ENCODE results near the gene CDC25B. TPM values are rescaled to one million over a fixed set of nuclear protein-coding genes. Genes with fewer than 3 reads are reported as not detected.
A peak's percentile ranks its signal among the peaks of the same experiment; 100 is the strongest.

The CDC25B gene
- 7.9 TPM for polyA plus RNA-seq (2013, experiment 1 of 2)
- polyA plus RNA-seq (2013, experiment 2 of 2) = 8.4 TPM

DNA sequence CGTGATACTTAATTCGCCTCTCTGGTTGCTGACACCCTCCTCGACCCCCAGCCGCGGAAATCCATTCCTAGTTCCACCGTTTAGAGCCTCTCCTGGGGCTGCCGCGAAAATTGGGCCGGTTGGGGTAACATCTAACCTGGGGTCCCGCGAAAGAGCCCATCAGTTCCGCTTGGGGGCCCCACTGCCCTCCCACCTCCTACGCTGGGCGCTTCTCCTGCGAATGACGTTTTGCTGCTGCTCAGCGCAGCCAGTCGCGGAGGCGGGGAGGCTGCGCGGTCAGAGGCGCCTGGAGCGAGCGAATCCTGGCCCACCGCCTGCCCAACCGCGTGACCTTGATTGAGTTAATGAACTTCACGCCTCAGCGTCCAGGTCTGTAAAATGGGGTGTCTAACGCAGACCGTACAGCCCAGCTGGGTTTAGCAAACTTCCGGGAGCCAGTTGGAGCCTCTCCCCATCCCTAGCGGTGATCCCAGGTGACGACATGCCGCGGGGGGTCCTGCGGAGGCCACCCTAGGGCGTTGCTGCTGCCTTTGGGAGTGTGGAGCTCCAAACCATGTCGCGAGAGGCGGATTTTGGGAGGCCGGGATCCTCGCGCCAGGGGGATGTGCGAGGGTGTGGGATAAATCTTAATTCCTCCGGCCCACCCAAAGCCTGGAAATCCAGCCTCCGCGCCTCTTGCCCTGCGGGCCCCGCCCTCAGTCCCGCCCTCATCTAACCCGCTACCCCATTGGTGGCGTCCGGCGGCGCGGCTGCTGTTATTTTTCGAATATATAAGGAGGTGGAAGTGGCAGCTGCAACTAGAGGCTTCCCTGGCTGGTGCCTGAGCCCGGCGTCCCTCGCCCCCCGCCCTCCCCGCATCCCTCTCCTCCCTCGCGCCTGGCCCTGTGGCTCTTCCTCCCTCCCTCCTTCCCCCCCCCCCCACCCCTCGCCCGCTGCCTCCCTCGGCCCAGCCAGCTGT lies at the start of gene CDC25B:
TSS of gene CDC25B (plus strand) at position 800 of the 958 bp plus-strand sequence. CDS start 222 bp downstream, outside the sequence.
- WGBS (ENCODE audit: extremely low coverage, insufficient coverage, low lambda C conversion rate) = no CpG with 5 or more reads among the region's 69 CpGs
- Histone ChIP-seq H3K4me2 (ENCODE audit: low read length) (peak within 1 kb of the TSS; percentile 99), H3K4me3 (ENCODE audit: low read length) (peak within 1 kb of the TSS; percentile 68), H3K27ac (ENCODE audit: low read depth, low read length) (peak within 1 kb of the TSS; percentile 42), H2BK120ac (ENCODE audit: low read depth, low read length) (no peak within 1 kb of the TSS), H4K8ac (ENCODE audit: low read depth, low read length) (no peak within 1 kb of the TSS), H2BK15ac (replicated peaks; ENCODE audit: low read depth) (no peak within 1 kb of the TSS), H3K18ac (ENCODE audit: low read length) (peak within 1 kb of the TSS; percentile 86), H3K56ac (ENCODE audit: low read length) (peak within 1 kb of the TSS; percentile 98), H2AK5ac (ENCODE audit: low read length) (peak within 1 kb of the TSS; percentile 45), H2BK5ac (ENCODE audit: low read length) (peak within 1 kb of the TSS; percentile 49), H3K4me1 (ENCODE audit: control insufficient read depth, low read depth, low read length) (peaks cover 13% of the 10 kb centered on the region), H3K4ac (ENCODE audit: low read depth, low read length) (peak within 1 kb of the TSS; percentile 66), H3K27me3 (ENCODE audit: insufficient read depth, low read length, poor library complexity) (no peaks in the 10 kb centered on the region), H3K79me2 (ENCODE audit: control insufficient read depth, insufficient read depth, low read length) (no peaks in the 10 kb centered on the region), H4K5ac (ENCODE audit: low read length) (no peak within 1 kb of the TSS), H3K36me3 (ENCODE audit: control insufficient read depth, insufficient read depth, low read length) (no peaks in the 10 kb centered on the region), H3K79me1 (ENCODE audit: low read length) (peaks cover 1% of the 10 kb centered on the region), H3K23ac (ENCODE audit: low read length) (peak within 1 kb of the TSS; percentile 66), H3K9ac (ENCODE audit: low read length) (peak within 1 kb of the TSS; percentile 89)
- peak; percentile 94 for DNase-seq

DNA sequence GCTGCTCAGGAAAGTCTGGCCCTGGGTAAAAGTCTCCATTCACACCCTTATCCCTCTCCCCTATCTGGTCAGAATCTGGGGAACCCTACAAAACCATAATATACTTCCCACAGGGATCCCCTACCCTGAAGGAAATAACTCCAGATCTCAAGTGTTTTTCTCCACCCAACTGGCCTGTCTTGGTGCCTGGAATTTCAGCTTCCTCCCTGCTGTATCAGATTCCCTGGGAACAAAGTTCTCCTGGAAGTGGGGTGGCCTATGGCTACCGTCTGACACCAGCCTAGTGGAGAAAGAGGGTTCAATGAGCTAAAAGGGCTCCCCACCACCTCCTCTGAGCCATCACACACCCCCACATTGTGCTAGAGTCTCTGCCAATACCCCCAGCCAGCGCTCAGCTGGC lies 48.6 kb upstream of the CDC25B start:
- Histone ChIP-seq H3K18ac (ENCODE audit: low read length) (no peak overlapping the region), H3K36me3 (ENCODE audit: control insufficient read depth, insufficient read depth, low read length) (no peaks in the 10 kb centered on the region), H3K23ac (ENCODE audit: low read length) (no peak overlapping the region), H3K9ac (ENCODE audit: low read length) (no peak overlapping the region), H3K79me2 (ENCODE audit: control insufficient read depth, insufficient read depth, low read length) (no peaks in the 10 kb centered on the region), H2BK120ac (ENCODE audit: low read depth, low read length) (no peak overlapping the region), H3K56ac (ENCODE audit: low read length) (no peak overlapping the region), H3K79me1 (ENCODE audit: low read length) (no peaks in the 10 kb centered on the region), H3K4me2 (ENCODE audit: low read length) (no peak overlapping the region), H2AK5ac (ENCODE audit: low read length) (no peak overlapping the region), H3K4me3 (ENCODE audit: low read length) (no peak overlapping the region), H4K5ac (ENCODE audit: low read length) (no peak overlapping the region), H3K27ac (ENCODE audit: low read depth, low read length) (no peak overlapping the region), H2BK15ac (replicated peaks; ENCODE audit: low read depth) (no peak overlapping the region), H2BK5ac (ENCODE audit: low read length) (no peak overlapping the region), H3K27me3 (ENCODE audit: insufficient read depth, low read length, poor library complexity) (peaks cover 5% of the 10 kb centered on the region), H3K4me1 (ENCODE audit: control insufficient read depth, low read depth, low read length) (peaks cover 2% of the 10 kb centered on the region), H4K8ac (ENCODE audit: low read depth, low read length) (no peak overlapping the region), H3K4ac (ENCODE audit: low read depth, low read length) (no peak overlapping the region)
- DNase-seq = no peak
- no CpG with 5 or more reads among the region's 2 CpGs for WGBS (ENCODE audit: extremely low coverage, insufficient coverage, low lambda C conversion rate)

DNA sequence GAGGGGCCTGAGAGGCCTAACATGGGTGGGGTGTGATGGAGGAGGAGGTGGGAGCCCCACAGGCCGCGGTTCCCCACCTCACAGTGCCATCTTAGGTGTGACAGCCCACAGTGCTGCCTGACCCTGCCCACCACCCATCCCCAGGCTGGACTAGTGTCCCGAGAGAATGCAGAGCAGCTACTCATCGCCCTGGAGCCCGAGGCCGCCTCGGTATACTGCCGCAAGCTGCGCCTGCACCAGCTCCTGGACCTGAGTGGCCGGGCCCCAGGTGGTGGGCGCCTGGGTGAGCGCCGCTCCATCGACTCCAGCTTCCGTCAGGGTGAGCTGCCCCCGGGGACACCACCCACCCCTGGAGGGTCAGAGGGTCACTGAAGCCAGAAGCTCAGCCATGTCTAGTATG lies 48.0 kb upstream of the CDC25B start:
- Histone ChIP-seq H3K18ac (ENCODE audit: low read length) (no peak overlapping the region), H3K27ac (ENCODE audit: low read depth, low read length) (no peak overlapping the region), H3K36me3 (ENCODE audit: control insufficient read depth, insufficient read depth, low read length) (no peaks in the 10 kb centered on the region), H3K4me1 (ENCODE audit: control insufficient read depth, low read depth, low read length) (peaks cover 2% of the 10 kb centered on the region), H3K79me1 (ENCODE audit: low read length) (no peaks in the 10 kb centered on the region), H2AK5ac (ENCODE audit: low read length) (no peak overlapping the region), H2BK5ac (ENCODE audit: low read length) (no peak overlapping the region), H3K23ac (ENCODE audit: low read length) (no peak overlapping the region), H3K4ac (ENCODE audit: low read depth, low read length) (no peak overlapping the region), H3K27me3 (ENCODE audit: insufficient read depth, low read length, poor library complexity) (peaks cover 5% of the 10 kb centered on the region), H4K8ac (ENCODE audit: low read depth, low read length) (no peak overlapping the region), H2BK15ac (replicated peaks; ENCODE audit: low read depth) (no peak overlapping the region), H3K9ac (ENCODE audit: low read length) (no peak overlapping the region), H3K4me2 (ENCODE audit: low read length) (no peak overlapping the region), H4K5ac (ENCODE audit: low read length) (no peak overlapping the region), H3K56ac (ENCODE audit: low read length) (no peak overlapping the region), H3K79me2 (ENCODE audit: control insufficient read depth, insufficient read depth, low read length) (no peaks in the 10 kb centered on the region), H3K4me3 (ENCODE audit: low read length) (no peak overlapping the region), H2BK120ac (ENCODE audit: low read depth, low read length) (no peak overlapping the region)
- no CpG with 5 or more reads among the region's 16 CpGs for WGBS (ENCODE audit: extremely low coverage, insufficient coverage, low lambda C conversion rate)
- DNase-seq = no peak

DNA sequence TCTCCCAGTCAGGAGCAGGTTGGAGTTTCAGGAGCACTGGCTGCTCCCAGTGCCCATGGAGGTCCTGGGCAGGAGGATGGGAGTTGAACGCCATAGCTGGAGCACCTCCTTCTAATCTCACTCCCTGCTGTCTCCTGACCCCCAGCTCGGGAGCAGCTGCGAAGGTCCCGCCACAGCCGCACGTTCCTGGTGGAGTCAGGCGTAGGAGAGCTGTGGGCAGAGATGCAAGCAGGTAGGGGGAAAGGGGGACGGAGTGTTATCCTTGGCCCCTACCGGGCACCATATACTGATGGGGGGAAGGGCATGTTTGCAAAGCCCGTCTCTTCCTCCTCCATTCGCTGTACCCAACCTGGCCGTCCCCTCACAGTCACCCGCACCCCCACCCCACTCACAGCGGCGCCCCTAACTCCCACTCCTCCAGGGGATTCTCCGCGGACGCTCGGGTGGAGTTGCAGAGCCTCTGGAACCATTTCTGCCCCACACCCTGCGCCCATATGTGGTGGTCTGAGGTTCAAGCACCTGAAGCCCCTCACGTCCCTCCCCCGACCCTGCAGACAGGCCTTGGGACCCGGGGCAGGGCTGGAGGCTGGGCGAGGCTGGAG lies 46.9 kb upstream of the CDC25B start:
- no peak overlapping the region for H3K23ac ChIP-seq (ENCODE audit: low read length)
- no peak overlapping the region for H4K8ac ChIP-seq (ENCODE audit: low read depth, low read length)
- H3K4me2 ChIP-seq (ENCODE audit: low read length) = no peak overlapping the region
- H2BK120ac ChIP-seq (ENCODE audit: low read depth, low read length) = no peak overlapping the region
- WGBS (ENCODE audit: extremely low coverage, insufficient coverage, low lambda C conversion rate) = no CpG with 5 or more reads among the region's 24 CpGs
- no peaks in the 10 kb centered on the region for H3K79me2 ChIP-seq (ENCODE audit: control insufficient read depth, insufficient read depth, low read length)
- no peak overlapping the region for H2AK5ac ChIP-seq (ENCODE audit: low read length)
- no peak overlapping the region for H3K4ac ChIP-seq (ENCODE audit: low read depth, low read length)
- DNase-seq = no peak
- no peak overlapping the region for H4K5ac ChIP-seq (ENCODE audit: low read length)
- peaks cover 5% of the 10 kb centered on the region for H3K27me3 ChIP-seq (ENCODE audit: insufficient read depth, low read length, poor library complexity)
- peak overlapping the region; percentile 73 for H3K56ac ChIP-seq (ENCODE audit: low read length)
- H3K36me3 ChIP-seq (ENCODE audit: control insufficient read depth, insufficient read depth, low read length) = no peaks in the 10 kb centered on the region
- no peak overlapping the region for H3K18ac ChIP-seq (ENCODE audit: low read length)
- H2BK5ac ChIP-seq (ENCODE audit: low read length) = no peak overlapping the region
- no peak overlapping the region for H3K9ac ChIP-seq (ENCODE audit: low read length)
- peaks cover 2% of the 10 kb centered on the region for H3K4me1 ChIP-seq (ENCODE audit: control insufficient read depth, low read depth, low read length)
- H2BK15ac ChIP-seq (replicated peaks; ENCODE audit: low read depth) = no peak overlapping the region
- no peak overlapping the region for H3K27ac ChIP-seq (ENCODE audit: low read depth, low read length)
- H3K79me1 ChIP-seq (ENCODE audit: low read length) = no peaks in the 10 kb centered on the region
- H3K4me3 ChIP-seq (ENCODE audit: low read length) = no peak overlapping the region

DNA sequence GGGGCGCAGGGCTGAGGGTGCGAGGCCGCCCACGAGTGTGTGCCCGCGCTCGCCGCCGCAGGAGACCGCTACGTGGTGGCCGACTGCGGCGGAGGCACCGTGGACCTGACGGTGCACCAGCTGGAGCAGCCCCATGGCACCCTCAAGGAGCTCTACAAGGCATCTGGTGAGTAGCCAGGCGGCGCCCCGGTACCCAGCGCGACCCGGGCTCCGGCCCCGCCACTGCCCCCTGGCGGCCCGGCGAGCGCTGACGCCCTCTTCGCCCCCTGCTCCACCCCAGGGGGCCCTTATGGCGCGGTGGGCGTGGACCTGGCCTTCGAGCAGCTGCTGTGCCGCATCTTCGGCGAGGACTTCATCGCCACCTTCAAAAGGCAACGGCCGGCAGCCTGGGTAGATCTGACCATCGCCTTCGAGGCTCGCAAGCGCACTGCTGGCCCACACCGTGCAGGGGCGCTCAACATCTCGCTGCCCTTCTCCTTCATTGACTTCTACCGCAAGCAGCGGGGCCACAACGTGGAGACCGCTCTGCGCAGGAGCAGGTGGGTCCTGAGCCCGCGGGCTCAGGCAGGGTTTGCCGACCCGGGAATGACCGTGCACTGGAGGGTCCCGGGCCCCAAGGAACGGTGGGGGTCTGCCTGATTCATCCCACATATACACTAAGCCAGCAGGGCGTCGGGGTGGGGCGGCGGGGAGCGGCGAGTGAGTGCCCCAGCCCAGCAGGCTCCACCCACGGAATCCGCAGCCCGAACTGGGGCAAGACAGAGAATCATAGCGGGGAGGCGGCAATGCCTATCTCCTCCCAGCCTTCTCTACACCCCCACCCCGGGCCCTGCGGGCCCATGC lies 46.2 kb upstream of the CDC25B start:
- Histone ChIP-seq H3K79me2 (ENCODE audit: control insufficient read depth, insufficient read depth, low read length) (no peaks in the 10 kb centered on the region), H3K4me2 (ENCODE audit: low read length) (peak overlapping the region; percentile 20), H2BK5ac (ENCODE audit: low read length) (no peak overlapping the region), H3K4ac (ENCODE audit: low read depth, low read length) (no peak overlapping the region), H3K9ac (ENCODE audit: low read length) (no peak overlapping the region), H3K18ac (ENCODE audit: low read length) (no peak overlapping the region), H4K8ac (ENCODE audit: low read depth, low read length) (no peak overlapping the region), H3K56ac (ENCODE audit: low read length) (peak overlapping the region; percentile 73), H2AK5ac (ENCODE audit: low read length) (no peak overlapping the region), H3K4me3 (ENCODE audit: low read length) (no peak overlapping the region), H3K4me1 (ENCODE audit: control insufficient read depth, low read depth, low read length) (peaks cover 2% of the 10 kb centered on the region), H4K5ac (ENCODE audit: low read length) (no peak overlapping the region), H3K23ac (ENCODE audit: low read length) (no peak overlapping the region), H3K27me3 (ENCODE audit: insufficient read depth, low read length, poor library complexity) (peaks cover 5% of the 10 kb centered on the region), H2BK15ac (replicated peaks; ENCODE audit: low read depth) (no peak overlapping the region), H3K36me3 (ENCODE audit: control insufficient read depth, insufficient read depth, low read length) (no peaks in the 10 kb centered on the region), H3K27ac (ENCODE audit: low read depth, low read length) (no peak overlapping the region), H2BK120ac (ENCODE audit: low read depth, low read length) (no peak overlapping the region), H3K79me1 (ENCODE audit: low read length) (no peaks in the 10 kb centered on the region)
- peak; percentile 72 for DNase-seq
- no CpG with 5 or more reads among the region's 72 CpGs for WGBS (ENCODE audit: extremely low coverage, insufficient coverage, low lambda C conversion rate)
